ENCODE results near the gene ADCY9.

Gene ADCY9

GRCh38 chr16:4123616-4124300 is 7.5 kb upstream of the ADCY9 start:
- DNase-seq (ENCODE audit: low spot score), result no peak

GRCh38 chr16:4120176-4120575 is 3.9 kb upstream of the ADCY9 start:
- DNase-seq (ENCODE audit: low spot score), result no peak

- DNase-seq (ENCODE audit: low spot score), result no peak
Measured at GRCh38 chr16:4117250-4117578, 972 bp upstream of the ADCY9 start.

GRCh38 chr16:4115949-4116318 is 308 bp downstream of the ADCY9 start:
- no peak for DNase-seq (ENCODE audit: low spot score)

GRCh38 chr16:4115209-4115948 is 863 bp downstream of the ADCY9 start:
- peak; percentile 48 for DNase-seq (ENCODE audit: low spot score)

GRCh38 chr16:4114257-4115208 is 1.7 kb downstream of the ADCY9 start:
- peak; percentile 43 for DNase-seq (ENCODE audit: low spot score)

- no peak for DNase-seq (ENCODE audit: low spot score)
Measured at GRCh38 chr16:4113358-4114256, 2.6 kb downstream of the ADCY9 start.

GRCh38 chr16:4111748-4112696 is 4.2 kb downstream of the ADCY9 start:
- DNase-seq (ENCODE audit: low spot score), result peak; percentile 71

- DNase-seq (ENCODE audit: low spot score), result no peak
Measured at GRCh38 chr16:4110680-4111079, 5.6 kb downstream of the ADCY9 start.

GRCh38 chr16:4110065-4110464 is 6.2 kb downstream of the ADCY9 start:
- DNase-seq (ENCODE audit: low spot score), result no peak

- DNase-seq (ENCODE audit: low spot score), result no peak
Measured at GRCh38 chr16:4109250-4109736, 6.9 kb downstream of the ADCY9 start.

GRCh38 chr16:4106516-4106915 is 9.7 kb downstream of the ADCY9 start:
- no peak for DNase-seq (ENCODE audit: low spot score)

- no peak for DNase-seq (ENCODE audit: low spot score)
Measured at GRCh38 chr16:4105848-4106247, 10.4 kb downstream of the ADCY9 start.

GRCh38 chr16:4103745-4104144 is 12.5 kb downstream of the ADCY9 start:
- DNase-seq (ENCODE audit: low spot score), result no peak

- DNase-seq (ENCODE audit: low spot score), result no peak
Measured at GRCh38 chr16:4101421-4102219, 14.6 kb downstream of the ADCY9 start.

GRCh38 chr16:4098501-4098900 is 17.7 kb downstream of the ADCY9 start:
- DNase-seq (ENCODE audit: low spot score), result no peak

GRCh38 chr16:4097826-4098240 is 18.4 kb downstream of the ADCY9 start:
- no peak for DNase-seq (ENCODE audit: low spot score)

- DNase-seq (ENCODE audit: low spot score), result no peak
Measured at GRCh38 chr16:4096509-4096908, 19.7 kb downstream of the ADCY9 start.

- no peak for DNase-seq (ENCODE audit: low spot score)
Measured at GRCh38 chr16:4094127-4094773, 22.0 kb downstream of the ADCY9 start.
